T-helper 1 cell (primary cell): ENCODE results near the gene STARD13.
A peak's percentile ranks its signal among the peaks of the same experiment; 100 is the strongest.
"Not testable (repeated sequence)": the region's sequence is repeated elsewhere in the genome, so short reads cannot be mapped to it uniquely, and the experiment has no call there.

Experiments used
- DNase-seq, 5 donors: peaks; one replicate each; pipeline ENCODE4 v3.0.0-alpha.2; 2012 to 2020

STARD13 gene

GRCh38 chr13:33249066-33249465 lies 36.5 kb downstream of the STARD13 start:
- no peak for DNase-seq

DNA sequence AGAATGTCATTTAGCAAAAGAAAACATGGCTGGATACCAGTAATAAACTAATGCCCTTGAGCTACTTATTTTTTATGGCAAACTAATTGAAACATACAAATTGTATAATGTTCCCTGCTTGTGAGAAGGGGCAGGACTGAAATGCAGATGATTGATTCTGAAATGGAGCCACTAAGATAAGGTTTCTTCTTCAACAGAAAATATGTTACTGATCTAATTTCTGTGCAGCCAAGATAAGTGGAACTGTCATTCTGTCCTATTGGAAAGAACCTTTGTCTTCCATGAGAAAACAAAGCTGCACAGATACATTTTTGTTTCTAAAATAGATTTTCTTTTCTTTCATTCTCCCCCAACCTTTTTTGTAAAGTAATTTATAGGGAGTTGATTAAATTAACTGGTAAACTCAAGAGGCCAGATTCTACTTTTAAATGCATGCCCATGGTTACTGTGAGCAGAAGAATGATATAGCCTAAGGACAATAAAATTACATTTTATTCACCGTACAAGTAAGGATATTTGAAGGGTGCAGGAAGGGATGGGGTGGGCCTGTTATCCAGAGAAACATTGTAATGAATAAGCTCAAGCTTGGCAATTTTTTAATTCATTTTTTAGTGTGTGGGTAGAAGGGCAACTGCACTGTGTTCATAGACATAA lies 39.9 kb downstream of the STARD13 start:
- DNase-seq, result no peak

DNA sequence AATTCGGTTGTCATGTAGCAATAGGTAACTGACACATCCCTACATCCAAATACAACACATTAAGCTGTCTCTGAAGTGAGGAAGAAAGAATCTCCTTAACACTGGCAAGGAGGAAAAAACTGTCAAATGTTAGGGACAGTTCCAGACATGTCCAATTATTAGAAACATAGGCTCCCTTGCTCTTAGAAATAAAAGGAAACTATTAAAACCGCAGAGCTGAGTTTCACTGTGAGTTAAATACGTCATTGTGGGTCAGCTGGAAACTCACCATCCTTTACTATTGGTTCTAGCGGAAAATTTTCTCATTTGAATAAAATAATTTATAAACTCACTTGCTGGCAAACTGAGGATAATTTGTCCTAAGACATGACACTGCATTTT lies 40.7 kb downstream of the STARD13 start:
- DNase-seq, result no peak

DNA sequence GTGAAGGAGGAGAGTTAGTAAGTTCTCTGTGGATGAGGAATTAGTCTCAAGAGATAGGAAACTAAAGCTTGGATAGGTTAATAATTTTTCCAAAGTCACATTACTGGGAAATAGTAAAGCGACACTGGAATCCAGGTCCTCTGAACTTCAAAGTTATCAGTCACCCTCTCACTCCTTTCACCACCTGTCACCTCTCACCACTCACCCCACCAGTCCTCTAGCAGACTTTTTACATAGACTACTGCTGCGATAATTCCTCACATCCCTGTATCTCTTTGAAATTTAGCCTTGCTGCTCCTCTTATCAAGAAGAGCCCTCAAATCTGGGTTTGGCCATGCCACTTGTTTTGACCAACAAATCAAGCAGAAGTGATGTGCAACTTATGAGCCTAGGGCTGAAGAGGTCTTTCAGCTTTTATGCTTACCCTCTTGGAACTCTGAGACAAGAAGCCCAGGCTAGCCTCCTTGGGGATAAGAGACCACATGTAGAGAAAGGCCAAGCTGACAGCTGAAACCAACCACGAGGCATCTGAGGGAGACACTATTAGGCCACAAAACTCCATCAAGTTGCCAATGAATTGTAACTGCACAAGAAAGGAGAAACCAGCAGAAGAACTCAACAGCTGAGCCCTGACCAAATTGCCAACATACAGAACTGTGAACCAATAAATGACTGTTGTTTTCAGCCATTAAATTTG lies 41.2 kb downstream of the STARD13 start:
- DNase-seq, result no peak

DNA sequence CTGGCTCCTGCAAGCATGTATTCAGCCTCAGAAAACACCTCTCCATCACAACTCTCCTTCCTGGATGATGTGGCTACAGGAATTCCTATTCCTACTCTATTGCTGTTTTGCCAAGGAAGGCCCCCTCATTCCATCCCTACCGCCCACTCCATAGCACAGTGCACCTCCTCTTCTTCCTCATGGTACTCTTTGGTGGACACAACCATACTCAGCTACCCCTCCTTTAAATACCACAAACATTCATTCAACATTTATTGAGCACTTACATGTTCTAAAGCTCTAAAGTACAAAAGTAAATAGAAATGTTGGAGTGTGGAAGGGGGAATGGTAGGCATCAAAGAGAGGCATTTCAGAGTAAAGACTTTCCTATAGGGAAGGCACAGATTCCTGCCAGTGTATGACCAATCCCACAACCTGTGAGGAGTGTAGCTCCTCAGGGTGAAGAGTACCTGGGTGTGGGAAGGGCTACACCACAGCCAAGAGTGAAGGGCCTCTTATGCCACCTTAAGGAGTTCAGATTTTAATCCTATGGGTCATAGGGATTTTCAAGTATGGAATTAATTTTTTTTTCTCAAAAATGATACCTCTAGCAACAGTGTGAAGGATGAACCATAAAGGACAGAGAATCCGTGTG lies 42.5 kb downstream of the STARD13 start:
- DNase-seq, result no peak

DNA sequence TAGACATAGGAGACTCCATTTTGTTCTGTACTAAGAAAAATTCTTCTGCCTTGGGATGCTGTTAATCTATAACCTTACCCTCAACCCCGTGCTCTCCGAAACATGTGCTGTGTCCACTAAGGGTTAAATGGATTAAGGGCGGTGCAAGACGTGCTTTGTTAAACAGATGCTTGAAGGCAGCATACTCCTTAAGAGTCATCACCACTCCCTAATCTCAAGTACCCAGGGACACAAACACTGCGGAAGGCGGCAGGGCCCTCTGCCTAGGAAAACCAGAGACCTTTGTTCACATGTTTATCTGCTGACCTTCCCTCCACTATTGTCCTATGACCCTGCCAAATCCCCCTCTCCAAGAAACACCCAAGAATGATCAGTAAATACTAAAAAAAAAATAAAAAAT lies 43.2 kb downstream of the STARD13 start:
- not testable (repeated sequence) for DNase-seq

- no peak for DNase-seq
These were observed 49.5 kb downstream of the STARD13 start for GRCh38 chr13:33236021-33236420.

DNA sequence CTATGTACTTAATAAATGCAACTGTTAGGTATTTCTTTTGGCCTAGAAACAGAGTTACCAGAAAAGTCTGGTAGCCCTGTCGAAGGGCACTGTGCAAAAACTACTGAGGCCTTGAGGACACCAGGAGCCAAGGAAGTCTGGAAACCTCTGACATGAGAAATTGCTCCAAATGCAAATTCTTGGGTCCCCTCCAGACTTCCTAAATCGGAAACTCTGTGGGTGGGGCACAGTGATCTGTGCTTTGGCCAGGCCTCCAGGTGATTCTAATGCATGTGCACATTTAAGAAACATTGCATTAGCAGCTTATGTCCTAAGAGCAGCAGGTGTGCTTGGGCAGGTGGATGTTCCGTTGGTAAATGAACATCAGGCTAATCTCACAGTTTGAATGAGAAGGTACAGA lies 50.0 kb downstream of the STARD13 start:
- DNase-seq, result no peak

DNA sequence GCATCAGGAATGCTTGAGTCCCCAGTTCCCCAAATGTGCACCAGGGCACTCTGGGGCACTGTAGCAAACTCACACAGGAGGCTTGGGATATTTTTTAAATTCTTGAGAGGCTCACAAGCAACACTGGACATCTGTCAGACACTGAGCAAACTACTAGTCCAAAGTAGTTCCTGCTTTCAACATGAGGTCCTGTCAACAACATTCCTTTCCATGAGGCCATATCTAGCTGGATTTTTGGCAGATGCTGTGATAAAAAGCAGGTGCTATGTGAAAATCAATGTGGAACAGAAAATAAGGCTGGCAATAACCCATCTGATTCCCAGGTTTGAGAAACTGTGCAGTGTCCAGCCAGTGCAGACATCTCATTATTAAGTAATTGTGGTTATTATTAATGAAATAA lies 50.5 kb downstream of the STARD13 start:
- DNase-seq, result no peak

GRCh38 chr13:33233547-33233946 lies 52.0 kb downstream of the STARD13 start:
- no peak for DNase-seq

- no peak for DNase-seq
These were observed 52.7 kb downstream of the STARD13 start for GRCh38 chr13:33232883-33233282.

DNA sequence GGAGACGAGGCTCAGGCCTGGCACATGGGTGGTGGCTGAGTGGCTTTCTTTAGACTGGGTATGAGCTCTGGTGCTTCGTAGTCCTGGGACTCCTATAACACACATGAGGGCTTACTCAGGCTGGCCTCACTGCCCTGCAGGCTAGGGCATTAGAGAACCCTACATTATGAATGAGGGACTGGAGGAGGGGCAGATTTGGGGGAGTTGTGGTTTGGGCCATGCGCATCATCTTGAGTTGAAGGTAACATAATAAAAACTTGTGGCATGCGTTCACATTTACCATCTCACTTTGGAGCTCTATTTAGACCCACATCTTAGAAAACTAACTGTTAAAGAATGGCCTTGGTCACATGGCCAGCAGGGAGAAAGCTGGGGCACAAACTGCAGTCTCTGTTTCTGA lies 54.2 kb downstream of the STARD13 start:
- no peak for DNase-seq

- no peak for DNase-seq
These were observed 55.2 kb downstream of the STARD13 start for GRCh38 chr13:33230178-33230881.

- no peak for DNase-seq
These were observed 55.9 kb downstream of the STARD13 start for GRCh38 chr13:33229446-33230177.

DNA sequence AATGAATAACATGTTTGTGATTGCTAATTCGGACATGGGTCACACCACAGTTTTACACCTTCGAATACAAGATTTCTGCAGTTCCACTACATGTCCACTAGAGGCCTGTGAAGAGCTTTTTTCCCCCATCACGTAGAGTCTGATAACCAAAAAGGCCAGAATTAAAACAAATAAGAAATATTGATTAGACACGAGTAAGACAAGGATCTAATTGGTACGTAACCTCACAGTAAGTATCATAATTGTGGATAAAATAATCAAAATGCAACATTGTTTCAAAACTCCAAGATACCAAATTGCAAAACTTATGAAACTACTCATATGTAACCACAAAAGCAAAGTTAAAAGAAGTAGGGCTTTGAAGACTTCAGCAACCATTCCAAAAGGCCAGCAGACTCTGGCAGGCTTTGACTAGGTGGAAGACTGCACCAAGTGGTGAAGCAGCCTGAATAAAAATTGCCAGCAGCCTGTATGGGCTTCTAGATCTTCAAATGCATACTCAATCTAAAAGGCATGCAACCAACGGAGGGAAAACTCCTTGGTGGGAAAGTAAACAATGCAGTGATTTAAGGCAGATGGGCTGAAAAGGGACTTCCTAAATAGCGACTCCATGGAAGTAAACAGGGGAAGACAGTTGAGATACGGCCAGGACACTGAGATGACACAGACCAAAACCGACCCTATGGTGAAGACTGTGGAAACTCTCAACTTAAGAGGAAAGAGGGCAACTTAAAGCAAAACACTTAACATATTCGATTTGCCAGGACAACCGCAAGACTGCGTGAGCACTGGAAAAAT lies 56.7 kb downstream of the STARD13 start:
- DNase-seq, result peak in 2 of 5 donors; percentile 3 to 43

- DNase-seq, result no peak
These were observed 57.5 kb downstream of the STARD13 start for GRCh38 chr13:33227927-33228647.

- DNase-seq, result no peak
These were observed 60.9 kb downstream of the STARD13 start for GRCh38 chr13:33224686-33225085.

- DNase-seq, result no peak
These were observed 61.4 kb downstream of the STARD13 start for GRCh38 chr13:33224191-33224590.

DNA sequence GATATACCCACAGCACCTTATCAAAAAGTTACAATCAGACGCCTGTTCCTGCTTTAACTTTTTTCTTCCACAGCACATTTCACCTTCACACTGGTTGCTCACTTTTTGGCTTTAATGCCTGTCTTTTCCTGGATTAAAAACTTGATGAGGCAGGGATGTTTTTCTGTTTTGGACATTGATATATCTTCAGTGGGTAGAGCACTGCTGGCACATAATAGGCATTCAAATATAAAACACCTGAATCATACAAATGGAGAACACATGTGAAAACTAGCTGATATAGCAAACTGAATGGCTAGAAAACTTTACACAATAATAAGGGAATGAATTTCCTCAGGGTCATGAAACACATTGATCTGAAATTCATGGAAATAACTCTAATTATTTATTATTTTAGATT lies 65.6 kb downstream of the STARD13 start:
- no peak for DNase-seq

DNA sequence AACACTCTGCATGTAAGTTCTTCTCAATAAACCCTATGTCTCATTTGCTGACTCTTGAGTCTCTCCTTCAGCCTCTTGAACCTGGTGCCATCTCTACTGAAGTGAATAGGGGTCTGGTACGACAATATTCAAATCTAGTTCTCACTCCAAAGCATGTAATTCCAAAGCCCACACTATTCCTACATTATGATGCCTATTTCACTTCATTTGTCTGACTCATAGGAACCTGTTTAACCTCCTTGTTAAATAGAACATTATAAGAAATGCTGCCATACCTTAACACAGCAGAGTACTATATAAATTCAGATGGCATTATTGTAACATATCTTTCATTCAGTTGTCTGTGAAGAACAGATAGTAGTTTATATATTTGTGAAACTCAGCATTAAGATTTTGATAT lies 67.1 kb downstream of the STARD13 start:
- no peak for DNase-seq

DNA sequence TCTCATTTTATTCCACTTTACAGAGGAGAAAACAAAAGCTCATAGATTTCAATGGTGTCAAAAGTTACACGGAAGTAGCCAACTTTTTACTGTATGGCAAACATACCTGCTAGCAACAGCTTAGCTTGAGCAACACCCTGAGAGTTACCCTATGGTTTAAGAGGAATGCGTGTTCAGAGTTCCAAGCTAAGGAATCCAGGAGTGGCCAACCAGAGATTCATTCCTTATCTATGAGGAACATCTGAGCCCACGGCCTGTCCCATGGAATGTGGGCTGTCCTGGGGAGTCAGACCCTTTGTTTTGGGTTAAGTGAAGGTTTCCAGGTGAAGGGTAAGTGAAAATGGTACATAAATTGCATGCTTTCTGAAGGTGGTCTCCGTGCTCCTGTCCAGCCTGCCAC lies 67.5 kb downstream of the STARD13 start:
- DNase-seq, result no peak
